HK-2 (cell line): Measurements from ENCODE around the gene GNPDA2.
A peak's percentile ranks its signal among the peaks of the same experiment; 100 is the strongest.

Experiments
- DNase-seq: peaks from one replicate; pipeline ENCODE4 v3.0.0-alpha.2; 2018; ENCODE audit not compliant: unreplicated experiment

The GNPDA2 gene

GRCh38 chr4:44678094-44679041, 48.0 kb downstream of the GNPDA2 start, which contains the start of gene GUF1:
TSS of gene GUF1 (plus strand) at chr4:44678420. CDS start at chr4:44678623, 203 bp downstream.
- peak; percentile 86 for DNase-seq

DNA sequence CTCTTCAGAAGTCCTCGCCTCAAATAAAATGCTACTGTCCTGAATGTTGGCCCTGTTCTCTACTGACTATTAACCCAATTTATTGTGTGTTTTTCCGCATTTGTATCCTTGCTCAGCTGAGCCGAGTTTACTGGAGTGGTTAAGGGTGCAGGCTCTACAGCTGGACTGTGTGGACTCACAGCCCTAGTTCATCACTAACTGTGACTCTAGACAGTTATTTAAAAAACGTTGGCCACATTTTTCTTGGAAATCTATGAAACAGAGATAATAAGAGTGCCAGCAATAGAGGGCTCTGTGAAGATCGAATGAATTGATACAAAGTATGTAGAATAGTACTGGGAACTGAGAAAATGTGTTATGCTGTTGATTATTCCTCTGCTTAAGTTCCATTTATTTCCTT, 51.0 kb downstream of the GNPDA2 start:
- no peak for DNase-seq

GRCh38 chr4:44674471-44674870, 51.9 kb downstream of the GNPDA2 start:
- DNase-seq, result no peak

- no peak for DNase-seq
Measured at GRCh38 chr4:44671636-44672035, 54.7 kb downstream of the GNPDA2 start.

DNA sequence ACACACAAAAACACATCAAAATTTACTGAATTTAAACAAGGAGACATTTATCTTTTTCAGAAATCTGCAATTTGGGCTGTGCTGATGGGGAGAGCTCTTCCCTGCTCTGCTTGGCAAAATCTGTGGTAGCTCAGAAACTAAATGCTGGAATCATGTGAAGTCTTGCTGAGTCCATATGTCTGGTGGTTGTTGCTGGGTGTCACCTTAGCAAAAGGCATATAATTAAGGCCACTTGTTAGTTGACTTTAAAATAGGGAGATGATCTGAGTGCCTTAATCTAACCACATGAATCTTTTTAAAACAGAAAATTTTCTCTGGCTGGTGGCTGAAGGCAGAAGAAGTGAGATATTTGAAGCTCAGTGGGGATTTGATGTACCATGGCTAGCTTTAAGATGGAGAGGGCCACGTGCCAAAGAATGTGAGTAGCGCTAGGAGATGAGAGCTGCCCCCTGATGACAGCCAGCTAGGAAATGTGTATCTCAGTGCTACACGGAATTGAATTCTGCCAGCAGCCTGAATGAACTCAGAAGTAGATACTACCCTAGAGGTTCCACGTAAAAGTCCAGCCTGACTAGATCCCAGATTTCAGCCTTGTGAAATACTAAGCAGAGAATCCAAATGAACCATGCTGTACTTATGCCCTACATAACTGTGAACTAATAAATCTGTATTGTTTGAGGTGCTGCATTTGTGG, 55.7 kb downstream of the GNPDA2 start:
- no peak for DNase-seq

- no peak for DNase-seq
Measured at GRCh38 chr4:44668526-44668925, 57.8 kb downstream of the GNPDA2 start.

DNA sequence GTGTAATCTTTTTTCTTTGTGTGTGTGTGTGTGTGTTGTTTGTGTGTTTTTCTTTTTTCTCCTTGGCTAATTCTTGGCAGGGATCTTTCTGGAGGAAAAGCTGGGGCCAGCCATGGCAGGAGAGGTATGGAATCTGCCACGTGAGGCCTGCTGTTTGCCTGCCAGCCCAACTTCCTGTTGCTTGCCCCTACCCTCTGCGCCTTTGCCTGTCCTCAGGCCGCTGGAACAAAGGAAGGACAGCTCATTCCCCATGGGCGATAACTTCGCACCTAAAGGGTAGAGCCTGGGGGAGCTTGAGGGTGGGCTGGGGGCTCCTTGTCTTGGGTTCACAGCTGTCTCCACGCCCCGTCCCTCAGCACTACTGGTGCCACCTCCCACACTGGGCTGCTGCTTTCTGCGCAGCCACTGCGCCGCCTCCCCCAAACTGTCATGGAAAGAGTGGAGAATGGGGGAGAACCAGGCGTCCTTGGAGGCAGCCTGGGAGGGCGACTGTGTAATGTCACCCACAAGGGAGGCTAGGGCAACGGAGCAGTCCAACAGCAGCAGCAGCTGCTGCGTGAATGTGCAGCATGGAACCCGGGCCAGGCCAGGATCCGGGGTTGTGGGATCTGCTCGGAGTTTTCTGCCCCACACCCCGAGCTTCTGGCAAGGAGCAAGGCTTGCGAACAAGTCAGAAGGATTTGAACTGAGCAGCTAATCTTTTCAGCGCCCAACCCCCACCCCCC, 62.7 kb downstream of the GNPDA2 start:
- no peak for DNase-seq

GRCh38 chr4:44662623-44663005, 63.7 kb downstream of the GNPDA2 start:
- no peak for DNase-seq

DNA sequence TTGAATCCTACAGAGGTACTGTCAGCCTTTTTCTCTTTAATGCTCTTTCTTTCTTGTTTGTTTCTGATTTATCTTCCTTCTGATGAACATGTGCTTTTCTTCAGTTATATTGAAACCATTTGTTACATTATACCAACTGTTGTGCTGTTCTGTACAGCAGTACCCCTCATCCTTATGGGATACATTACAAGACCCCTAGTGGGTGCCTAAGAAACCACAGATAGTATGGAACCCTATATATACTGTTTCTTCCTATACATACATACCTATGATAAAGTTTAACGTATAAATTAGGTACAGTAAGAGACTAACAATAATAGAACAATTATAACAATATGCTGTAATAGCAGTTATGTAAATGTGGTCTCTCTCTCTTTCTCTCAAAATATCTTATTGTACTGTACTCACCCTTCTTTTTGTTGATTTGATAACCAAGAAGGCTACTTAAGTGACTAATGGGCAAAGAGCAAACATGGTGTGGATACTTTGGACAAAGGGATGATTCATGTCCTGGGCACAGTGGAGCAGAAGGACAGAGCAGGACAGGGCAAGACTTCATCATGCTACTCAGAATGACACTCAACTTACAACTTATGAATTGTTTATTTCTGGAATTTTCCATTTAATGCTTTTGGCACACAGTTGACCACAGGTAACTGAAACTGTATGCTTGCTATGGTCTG, 64.3 kb downstream of the GNPDA2 start:
- no peak for DNase-seq

GRCh38 chr4:44660396-44660795, 66.0 kb downstream of the GNPDA2 start:
- DNase-seq, result no peak

- DNase-seq, result no peak
Measured at GRCh38 chr4:44652002-44652401, 74.4 kb downstream of the GNPDA2 start.
